GDM1 (cell line): ENCODE results near the gene PTPRN2.

Experiments used
- DNase-seq: peaks from one replicate; lab custom pipeline; 2025; lab: John Stamatoyannopoulos, UW

Gene PTPRN2

GRCh38 chr7:158400601-158401225, 186.9 kb downstream of the PTPRN2 start:
- no peak for DNase-seq

GRCh38 chr7:158399762-158400161, 187.9 kb downstream of the PTPRN2 start:
- no peak for DNase-seq

- no peak for DNase-seq
These were observed 188.9 kb downstream of the PTPRN2 start for GRCh38 chr7:158398750-158399149.

- DNase-seq = no peak
These were observed 189.7 kb downstream of the PTPRN2 start for GRCh38 chr7:158397885-158398284.

GRCh38 chr7:158396982-158397862, 190.4 kb downstream of the PTPRN2 start:
- DNase-seq = no peak

- no peak for DNase-seq
These were observed 191.2 kb downstream of the PTPRN2 start for GRCh38 chr7:158396301-158396905.

- no peak for DNase-seq
These were observed 191.8 kb downstream of the PTPRN2 start for GRCh38 chr7:158395780-158396278.

GRCh38 chr7:158395349-158395748, 192.3 kb downstream of the PTPRN2 start:
- no peak for DNase-seq

GRCh38 chr7:158394936-158395335, 192.7 kb downstream of the PTPRN2 start:
- no peak for DNase-seq

GRCh38 chr7:158393926-158394625, 193.5 kb downstream of the PTPRN2 start:
- DNase-seq = no peak

- DNase-seq = no peak
These were observed 195.4 kb downstream of the PTPRN2 start for GRCh38 chr7:158392251-158392650.

GRCh38 chr7:158391541-158391940, 196.1 kb downstream of the PTPRN2 start:
- no peak for DNase-seq

- DNase-seq = no peak
These were observed 196.5 kb downstream of the PTPRN2 start for GRCh38 chr7:158391141-158391540.

- no peak for DNase-seq
These were observed 197.2 kb downstream of the PTPRN2 start for GRCh38 chr7:158390460-158390859.

- DNase-seq = no peak
These were observed 197.9 kb downstream of the PTPRN2 start for GRCh38 chr7:158389514-158390425.

- no peak for DNase-seq
These were observed 198.7 kb downstream of the PTPRN2 start for GRCh38 chr7:158388928-158389327.

- DNase-seq = no peak
These were observed 199.6 kb downstream of the PTPRN2 start for GRCh38 chr7:158388072-158388471.

- no peak for DNase-seq
These were observed 200.1 kb downstream of the PTPRN2 start for GRCh38 chr7:158387546-158387891.

GRCh38 chr7:158386866-158387545, 200.6 kb downstream of the PTPRN2 start:
- DNase-seq = no peak

GRCh38 chr7:158386355-158386618, 201.3 kb downstream of the PTPRN2 start:
- no peak for DNase-seq
